ENCODE data around the gene TRMT5. TPM values are rescaled to one million over a fixed set of nuclear protein-coding genes. Genes with fewer than 3 reads are reported as not detected.

Gene TRMT5
- total RNA-seq, 2 donors from 2014 or later: 8.8 to 10.0 TPM

DNA sequence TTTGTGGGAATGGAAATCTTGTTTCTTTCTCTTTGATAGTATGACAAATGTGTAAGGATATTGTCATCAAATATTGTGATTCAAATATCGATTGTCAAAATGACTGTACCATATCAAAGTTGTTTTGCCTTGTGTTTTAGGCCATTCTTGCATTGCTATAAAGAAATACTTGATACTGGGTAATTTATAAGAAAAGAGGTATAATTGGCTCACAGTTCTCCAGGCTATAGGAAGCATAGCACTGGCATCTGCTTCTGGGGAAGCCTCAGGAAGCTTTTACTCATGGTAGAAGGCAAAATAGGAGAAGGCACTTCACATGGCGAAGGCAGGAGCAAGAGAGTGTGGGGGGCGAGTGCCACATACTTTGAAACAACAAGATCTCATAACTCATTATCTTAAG lies 7.8 kb downstream of the TRMT5 start:
- no peak overlapping the region for H3K4me3 ChIP-seq
- H3K4me1 ChIP-seq: no peaks in the 10 kb centered on the region
- no peaks in the 10 kb centered on the region for H3K36me3 ChIP-seq
- H3K9me3 ChIP-seq: no peaks in the 10 kb centered on the region
- TF ChIP-seq, protein P1, sequence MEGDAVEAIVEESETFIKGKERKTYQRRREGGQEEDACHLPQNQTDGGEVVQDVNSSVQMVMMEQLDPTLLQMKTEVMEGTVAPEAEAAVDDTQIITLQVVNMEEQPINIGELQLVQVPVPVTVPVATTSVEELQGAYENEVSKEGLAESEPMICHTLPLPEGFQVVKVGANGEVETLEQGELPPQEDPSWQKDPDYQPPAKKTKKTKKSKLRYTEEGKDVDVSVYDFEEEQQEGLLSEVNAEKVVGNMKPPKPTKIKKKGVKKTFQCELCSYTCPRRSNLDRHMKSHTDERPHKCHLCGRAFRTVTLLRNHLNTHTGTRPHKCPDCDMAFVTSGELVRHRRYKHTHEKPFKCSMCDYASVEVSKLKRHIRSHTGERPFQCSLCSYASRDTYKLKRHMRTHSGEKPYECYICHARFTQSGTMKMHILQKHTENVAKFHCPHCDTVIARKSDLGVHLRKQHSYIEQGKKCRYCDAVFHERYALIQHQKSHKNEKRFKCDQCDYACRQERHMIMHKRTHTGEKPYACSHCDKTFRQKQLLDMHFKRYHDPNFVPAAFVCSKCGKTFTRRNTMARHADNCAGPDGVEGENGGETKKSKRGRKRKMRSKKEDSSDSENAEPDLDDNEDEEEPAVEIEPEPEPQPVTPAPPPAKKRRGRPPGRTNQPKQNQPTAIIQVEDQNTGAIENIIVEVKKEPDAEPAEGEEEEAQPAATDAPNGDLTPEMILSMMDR (IDR thresholded peaks at IDR 0.05): no peak
- DNase-seq: no peak
- H3K9ac ChIP-seq (ENCODE audit: low read depth in 2 of 2, low read length in 2 of 2): no peak overlapping the region
- intact Hi-C loops (cut with DNase I): no loop called here
- no peak overlapping the region for H3K27ac ChIP-seq
- H3K27me3 ChIP-seq: no peaks in the 10 kb centered on the region

DNA sequence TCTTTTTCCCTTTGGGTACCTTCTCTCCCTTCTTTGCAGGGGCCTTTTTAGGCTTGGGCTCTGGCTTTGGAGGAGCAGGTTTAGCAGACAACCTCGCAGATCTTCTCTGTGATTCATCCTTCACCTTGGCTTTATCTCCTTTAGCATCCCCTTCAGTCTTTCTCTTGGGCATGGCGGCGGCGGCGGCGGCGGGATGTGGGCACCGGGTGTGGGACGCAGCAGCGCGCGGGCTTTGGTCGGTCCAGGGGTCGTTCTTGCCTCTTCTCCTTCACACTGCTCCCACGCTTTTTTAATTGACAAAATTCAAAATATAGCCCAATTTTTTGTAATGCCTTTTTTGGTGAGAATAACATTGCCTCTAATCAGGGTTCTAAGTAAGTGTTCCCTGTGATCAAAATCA lies 8.6 kb downstream of the TRMT5 start:
- H3K4me1 ChIP-seq: no peaks in the 10 kb centered on the region
- TF ChIP-seq, protein P1 (IDR thresholded peaks at IDR 0.05): no peak
- intact Hi-C loops (cut with DNase I): no loop called here
- H3K4me3 ChIP-seq: no peak overlapping the region
- no peak for DNase-seq
- no peaks in the 10 kb centered on the region for H3K27me3 ChIP-seq
- H3K9me3 ChIP-seq: no peaks in the 10 kb centered on the region
- no peak overlapping the region for H3K27ac ChIP-seq
- H3K9ac ChIP-seq (ENCODE audit: low read depth in 2 of 2, low read length in 2 of 2): no peak overlapping the region
- H3K36me3 ChIP-seq: no peaks in the 10 kb centered on the region

DNA sequence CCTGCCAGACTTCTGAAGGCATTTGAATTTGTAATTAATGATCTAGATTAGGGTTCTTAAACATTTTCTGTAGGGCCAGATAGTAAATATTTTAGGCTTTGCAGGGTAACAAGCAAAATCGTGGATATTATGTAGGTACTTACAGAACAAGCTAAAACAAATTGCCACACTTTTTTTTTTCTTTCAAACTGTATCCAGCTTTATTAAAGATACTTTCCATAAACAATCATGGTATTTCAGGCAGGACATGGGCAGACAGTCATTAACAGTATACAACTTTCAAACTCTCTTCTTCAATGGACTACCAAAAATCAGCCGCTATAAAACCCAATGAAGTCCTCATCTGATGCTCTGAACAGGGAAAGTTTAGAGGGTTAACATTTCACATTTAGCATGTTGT lies 9.6 kb downstream of the TRMT5 start:
- H3K4me3 ChIP-seq: no peak overlapping the region
- intact Hi-C loops (cut with DNase I): no loop called here
- TF ChIP-seq, protein P1 (IDR thresholded peaks at IDR 0.05): no peak
- no peak overlapping the region for H3K27ac ChIP-seq
- no peaks in the 10 kb centered on the region for H3K27me3 ChIP-seq
- no peaks in the 10 kb centered on the region for H3K4me1 ChIP-seq
- no peaks in the 10 kb centered on the region for H3K9me3 ChIP-seq
- no peaks in the 10 kb centered on the region for H3K36me3 ChIP-seq
- no peak overlapping the region for H3K9ac ChIP-seq (ENCODE audit: low read depth in 2 of 2, low read length in 2 of 2)
- DNase-seq: no peak

DNA sequence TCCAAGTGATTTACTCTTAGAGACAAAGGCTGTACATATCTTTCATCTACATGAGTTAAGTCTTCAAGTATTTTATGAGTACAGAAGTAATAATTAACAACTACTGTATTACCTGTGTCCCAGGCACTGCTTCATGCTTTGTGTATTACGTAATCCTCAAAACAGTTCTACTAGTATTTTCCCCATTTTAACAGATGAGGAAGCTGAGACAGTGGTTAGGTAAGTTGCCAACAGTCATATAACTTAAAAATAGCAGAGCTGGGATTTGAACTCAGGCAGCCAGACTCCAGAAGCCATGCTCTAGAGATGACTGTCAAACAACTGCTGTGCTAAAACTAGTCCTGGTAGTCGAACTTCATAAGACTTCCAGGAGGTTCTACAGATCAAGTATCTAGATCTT lies 10.7 kb downstream of the TRMT5 start:
- Histone ChIP-seq H3K27ac (no peak overlapping the region), H3K4me3 (no peak overlapping the region), H3K9me3 (no peaks in the 10 kb centered on the region), H3K27me3 (no peaks in the 10 kb centered on the region), H3K36me3 (no peaks in the 10 kb centered on the region), H3K4me1 (no peaks in the 10 kb centered on the region), H3K9ac (ENCODE audit: low read depth in 2 of 2, low read length in 2 of 2) (no peak overlapping the region)
- no peak for DNase-seq
- intact Hi-C loops (cut with DNase I): no loop called here
- TF ChIP-seq, protein P1 (IDR thresholded peaks at IDR 0.05): no peak

DNA sequence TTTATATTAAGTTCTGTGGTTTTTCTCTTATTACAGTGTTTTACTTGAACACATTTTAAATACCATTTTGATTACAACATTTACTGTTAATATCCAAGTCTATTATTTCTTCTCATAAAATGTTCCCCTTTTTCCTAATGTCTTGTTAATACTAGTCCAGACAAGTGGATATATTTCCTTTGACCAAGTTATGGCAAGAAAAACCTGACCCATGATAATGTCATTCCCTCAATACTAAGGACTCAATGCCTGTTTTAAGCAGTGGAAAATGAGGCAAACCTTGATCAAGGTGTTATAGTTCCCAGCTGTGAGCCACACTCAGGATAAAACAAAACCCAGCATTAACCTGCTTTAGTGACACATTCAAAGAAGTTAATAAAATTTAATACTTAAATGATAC lies 12.2 kb downstream of the TRMT5 start:
- H3K27ac ChIP-seq: no peak overlapping the region
- TF ChIP-seq, protein P1 (IDR thresholded peaks at IDR 0.05): no peak
- H3K9me3 ChIP-seq: no peaks in the 10 kb centered on the region
- H3K9ac ChIP-seq (ENCODE audit: low read depth in 2 of 2, low read length in 2 of 2): no peak overlapping the region
- H3K36me3 ChIP-seq: no peaks in the 10 kb centered on the region
- DNase-seq: no peak
- intact Hi-C loops (cut with DNase I): no loop called here
- no peaks in the 10 kb centered on the region for H3K4me1 ChIP-seq
- no peaks in the 10 kb centered on the region for H3K27me3 ChIP-seq
- no peak overlapping the region for H3K4me3 ChIP-seq

DNA sequence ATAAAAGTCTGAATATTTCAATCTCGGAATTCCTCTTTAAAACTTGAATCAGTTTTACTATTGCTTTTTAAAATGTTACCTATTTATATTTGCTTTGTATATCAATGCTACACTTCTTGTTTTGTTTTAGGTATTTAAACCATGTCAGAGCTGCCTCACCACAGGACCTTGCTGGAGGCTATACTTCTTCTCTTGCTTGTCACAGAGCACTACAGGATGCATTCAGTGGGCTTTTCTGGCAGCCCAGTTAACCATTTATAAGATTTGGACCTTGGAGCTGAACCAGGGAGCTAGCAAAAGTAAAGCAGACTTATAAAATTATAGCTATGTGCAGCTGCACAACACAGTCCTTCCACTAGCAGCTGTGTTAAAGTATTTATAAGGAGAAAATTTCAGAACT lies 12.8 kb downstream of the TRMT5 start:
- Histone ChIP-seq H3K4me1 (no peaks in the 10 kb centered on the region), H3K27ac (no peak overlapping the region), H3K36me3 (no peaks in the 10 kb centered on the region), H3K9me3 (no peaks in the 10 kb centered on the region), H3K27me3 (no peaks in the 10 kb centered on the region), H3K4me3 (no peak overlapping the region), H3K9ac (ENCODE audit: low read depth in 2 of 2, low read length in 2 of 2) (no peak overlapping the region)
- intact Hi-C loops (cut with DNase I): no loop called here
- no peak for DNase-seq
- TF ChIP-seq, protein P1 (IDR thresholded peaks at IDR 0.05): no peak
